Spleen (tissue), 11 donors: Measurements from ENCODE around the gene TRHDE. TPM values are rescaled to one million over a fixed set of nuclear protein-coding genes. Genes with fewer than 3 reads are reported as not detected.
A peak's percentile ranks its signal among the peaks of the same experiment; 100 is the strongest.

ENCODE experiments used
- DNase-seq: peaks from one replicate; pipeline ENCODE4 v3.0.0-alpha.2; 2020
- H3K27ac ChIP-seq, 8 donors: fragments of 200-600 bp; sonication (generic) in 7 of 8; 1 replicate in 4 of 8; 2 replicates in 4 of 8; pipeline versions ENCODE4 v1.5.0 to v1.8.0; 2016 to 2021; ENCODE audit warnings: inconsistent platforms in 4 of 8, mild to moderate bottlenecking in 4 of 8, moderate library complexity in 1 of 8
- H3K27me3 ChIP-seq, 7 donors: fragments of 200-600 bp; sonication (generic) in 6 of 7; replicated peaks in 1 of 7; 1 replicate in 4 of 7; 2 replicates in 3 of 7; pipeline versions ENCODE4 v1.5.0 to v1.8.0; 2016 to 2021; ENCODE audit warnings: inconsistent platforms in 3 of 7, mild to moderate bottlenecking in 1 of 7
- H3K36me3 ChIP-seq, 6 donors: fragments of 200-600 bp; sonication (generic) in 5 of 6; 1 replicate in 4 of 6; 2 replicates in 2 of 6; pipeline versions ENCODE4 v1.5.0 to v1.8.0; 2016 to 2021; ENCODE audit warnings: inconsistent platforms in 2 of 6
- H3K4me1 ChIP-seq, 6 donors: fragments of 200-600 bp; sonication (generic) in 5 of 6; 1 replicate in 3 of 6; 2 replicates in 3 of 6; pipeline versions ENCODE4 v1.5.0 to v1.8.0; 2016 to 2021; ENCODE audit warnings: inconsistent platforms in 3 of 6
- H3K4me3 ChIP-seq, 8 donors: fragments of 200-600 bp; sonication (generic) in 7 of 8; 1 replicate in 4 of 8; 2 replicates in 4 of 8; pipeline versions ENCODE4 v1.5.0 to v1.8.0; 2016 to 2021; ENCODE audit warnings: inconsistent platforms in 4 of 8, mild to moderate bottlenecking in 4 of 8, moderate library complexity in 2 of 8
- H3K9me3 ChIP-seq, 8 donors: fragments of 200-600 bp; sonication (generic) in 7 of 8; 1 replicate in 4 of 8; 2 replicates in 4 of 8; pipeline versions ENCODE4 v1.5.0 to v1.8.0; 2016 to 2021; ENCODE audit warnings: inconsistent platforms in 4 of 8
- POLR2A ChIP-seq, 3 donors: fragments of 450-650 bp; IDR thresholded peaks; one replicate each; pipeline ENCODE4 v1.5.1; 2017; ENCODE audit warnings: antibody characterized with exemption in 3 of 3, mild to moderate bottlenecking in 1 of 3
- POLR2AphosphoS5 ChIP-seq, 3 donors: sonication (generic); formaldehyde crosslinking; IDR thresholded peaks; one replicate each; pipeline ENCODE4 v1.5.1; 2017; ENCODE audit warnings: antibody characterized with exemption in 3 of 3
- WGBS, 5 donors: extraction: QIAGEN DNeasy Blood & Tissue Kit in 3 of 5; methylation state at CpG; one replicate each; pipeline versions ENCODE4 v1.1.5 to v1.1.7; 2013 to 2018; 5-methylcytosine and 5-hydroxymethylcytosine counted together
- intact Hi-C: fragments of 100-400 bp; cut with DNase I; formaldehyde crosslinking; loops from one replicate; pipeline ENCODE4 v1.15.0; 2023; ENCODE audit warnings: low total_unique reads
- polyA plus RNA-seq, 3 donors: library from polyadenylated mRNA; stranded (reverse); fragments of 200-250 nt; gene quantifications; one replicate each; pipeline ENCODE4 v1.2.1, GENCODE V29; 2013
- total RNA-seq, 7 donors: library from RNA; depleted of rRNA in 3 of 7; stranded (reverse); fragments of >200 nt in 3 of 7; fragmentation: NEBNext Ultra II Directional in 4 of 7; extraction: Animal tissue kit (Norgen Biotek cat#: 25700) in 4 of 7; gene quantifications; one replicate each; pipeline versions ENCODE4 v1.1.0 to v1.2.1, GENCODE V29; 2016 to 2021
- TF ChIP-seq, protein P1 (sequence below), 11 experiments: fragments of 200-600 bp in 7 of 11; fragments of 450-650 bp in 4 of 11; sonication (generic) in 4 of 11; IDR thresholded peaks in 8 of 11; conservative IDR thresholded peaks in 3 of 11; 1 replicate in 7 of 11; 2 replicates in 4 of 11; pipeline versions ENCODE4 v1.4.0 to v1.8.0; 2016 to 2021; ENCODE audit warnings: antibody characterized with exemption in 11 of 11, inconsistent platforms in 4 of 11, mild to moderate bottlenecking in 1 of 11
- donor health status: healthy with polysubstance abuse.
- donor health status: DM: no; HTN: no; CAD: no; lungs with moderate emphysema.
- donor health status: DM: no; HTN: no; CAD: no.
- donor health status: Bipolar disorder and iron deficiency.
- donor health status: healthy.
- donor health status: DM: no; HTN: no; CAD: no.
- donor health status: DM: yes; HTN: yes; CAD: no.

TRHDE gene
- total and polyA plus RNA-seq, 10 donors = 0.26 to 32.7 (median 16.3) TPM

DNA sequence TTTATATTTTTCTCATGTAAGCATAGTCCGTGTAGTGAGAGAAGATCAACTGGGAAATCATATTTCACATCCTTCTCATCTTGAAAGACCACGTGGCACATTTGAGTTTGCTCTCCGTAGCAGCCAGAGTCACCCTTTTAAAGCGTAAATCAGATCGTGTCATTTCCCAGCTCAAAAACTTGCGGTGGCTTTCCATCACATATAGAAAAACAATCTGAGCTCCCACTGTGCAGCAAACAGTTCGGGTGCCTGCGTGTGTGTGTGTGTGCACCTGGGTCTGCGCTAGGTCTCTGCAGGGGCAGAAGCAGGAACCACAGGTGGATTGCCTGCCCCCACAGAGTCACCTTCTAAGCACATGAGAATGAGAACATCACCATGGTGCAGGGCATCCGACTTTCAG, 338.2 kb downstream of the TRHDE start:
- H3K9me3 ChIP-seq = peaks cover 0 to 3% (median 0%) of the 10 kb centered on the region in 8 donors
- H3K27me3 ChIP-seq = no peaks in the 10 kb centered on the region
- intact Hi-C loops = no loop called here
- peak; percentile 36 for DNase-seq
- H3K4me3 ChIP-seq = no peak overlapping the region
- TF ChIP-seq POLR2AphosphoS5 (IDR thresholded peaks at IDR 0.05) (no peak), POLR2A (IDR thresholded peaks at IDR 0.05) (no peak)
- TF ChIP-seq, protein P1, sequence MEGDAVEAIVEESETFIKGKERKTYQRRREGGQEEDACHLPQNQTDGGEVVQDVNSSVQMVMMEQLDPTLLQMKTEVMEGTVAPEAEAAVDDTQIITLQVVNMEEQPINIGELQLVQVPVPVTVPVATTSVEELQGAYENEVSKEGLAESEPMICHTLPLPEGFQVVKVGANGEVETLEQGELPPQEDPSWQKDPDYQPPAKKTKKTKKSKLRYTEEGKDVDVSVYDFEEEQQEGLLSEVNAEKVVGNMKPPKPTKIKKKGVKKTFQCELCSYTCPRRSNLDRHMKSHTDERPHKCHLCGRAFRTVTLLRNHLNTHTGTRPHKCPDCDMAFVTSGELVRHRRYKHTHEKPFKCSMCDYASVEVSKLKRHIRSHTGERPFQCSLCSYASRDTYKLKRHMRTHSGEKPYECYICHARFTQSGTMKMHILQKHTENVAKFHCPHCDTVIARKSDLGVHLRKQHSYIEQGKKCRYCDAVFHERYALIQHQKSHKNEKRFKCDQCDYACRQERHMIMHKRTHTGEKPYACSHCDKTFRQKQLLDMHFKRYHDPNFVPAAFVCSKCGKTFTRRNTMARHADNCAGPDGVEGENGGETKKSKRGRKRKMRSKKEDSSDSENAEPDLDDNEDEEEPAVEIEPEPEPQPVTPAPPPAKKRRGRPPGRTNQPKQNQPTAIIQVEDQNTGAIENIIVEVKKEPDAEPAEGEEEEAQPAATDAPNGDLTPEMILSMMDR (IDR thresholded peaks at IDR 0.05 in 8 of 11, conservative IDR thresholded peaks at IDR 0.05 in 3 of 11) = no peak
- H3K27ac ChIP-seq = no peak overlapping the region
- no peaks in the 10 kb centered on the region for H3K4me1 ChIP-seq
- H3K36me3 ChIP-seq = no peaks in the 10 kb centered on the region
- 66 to 75% (median 71%) methylated on average over 8 to 10 of the region's 10 CpGs for WGBS, 5 donors

DNA sequence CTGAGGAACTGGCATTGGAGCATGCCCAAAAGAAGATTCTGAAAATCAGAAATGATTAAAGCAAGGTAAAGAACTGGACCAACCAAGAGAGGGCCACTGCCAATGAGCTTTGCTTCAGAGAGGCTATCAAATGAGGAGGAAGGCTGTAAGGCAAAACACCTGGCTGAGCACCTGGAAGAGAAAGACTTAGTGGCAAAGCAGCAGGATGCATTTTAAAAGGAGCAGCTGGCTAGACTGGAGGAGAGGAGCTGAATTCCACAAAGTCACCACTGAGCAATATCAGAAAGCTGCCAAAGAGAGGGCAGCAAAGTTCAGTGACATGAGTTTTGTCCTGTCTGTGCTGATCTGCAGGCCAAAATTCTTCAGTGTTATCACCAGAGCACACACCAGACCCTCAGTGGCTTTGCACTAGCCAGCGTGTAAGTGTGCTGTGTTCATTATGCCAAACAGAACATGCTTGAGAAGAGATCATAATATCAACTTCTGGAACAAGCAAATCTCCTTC, 338.7 kb downstream of the TRHDE start:
- TF ChIP-seq, protein P1 (IDR thresholded peaks at IDR 0.05 in 8 of 11, conservative IDR thresholded peaks at IDR 0.05 in 3 of 11) = no peak
- TF ChIP-seq POLR2AphosphoS5 (IDR thresholded peaks at IDR 0.05) = no peak
- TF ChIP-seq POLR2A (IDR thresholded peaks at IDR 0.05) = no peak
- no peak for DNase-seq
- Histone ChIP-seq H3K36me3 (no peaks in the 10 kb centered on the region), H3K4me3 (no peak overlapping the region), H3K27me3 (no peaks in the 10 kb centered on the region), H3K9me3 (peaks cover 0 to 3% (median 0%) of the 10 kb centered on the region in 8 donors), H3K27ac (no peak overlapping the region), H3K4me1 (no peaks in the 10 kb centered on the region)
- 68 to 90% (median 84%) methylated on average over 1 of the region's 1 CpG for WGBS, 5 donors
- intact Hi-C loops = no loop called here

DNA sequence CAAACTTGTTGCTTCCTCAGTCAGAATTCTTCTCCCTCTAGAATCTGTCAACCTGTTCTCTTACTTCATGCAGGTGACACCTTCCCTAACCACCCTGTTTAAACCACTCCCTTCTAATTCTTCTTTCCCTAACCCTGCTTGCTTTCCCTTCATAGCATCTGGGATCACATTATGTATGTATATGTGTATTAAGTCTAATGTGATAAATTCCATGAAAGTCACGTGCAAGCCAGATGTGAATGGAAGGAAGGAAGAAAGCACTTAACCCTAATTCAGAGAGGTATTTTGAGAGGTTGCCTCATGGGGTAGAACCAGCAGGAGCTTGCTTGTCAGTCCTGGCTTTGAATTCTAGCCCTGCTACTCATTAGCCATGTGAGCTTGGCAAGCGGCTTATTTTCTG, 340.0 kb downstream of the TRHDE start:
- H3K4me1 ChIP-seq = no peaks in the 10 kb centered on the region
- peaks cover 0 to under 1% (median 0%) of the 10 kb centered on the region in 8 donors for H3K9me3 ChIP-seq
- WGBS, 5 donors = 39 to 69% (median 63%) methylated on average over 2 of the region's 2 CpGs
- no peak overlapping the region for H3K4me3 ChIP-seq
- no peaks in the 10 kb centered on the region for H3K27me3 ChIP-seq
- no peaks in the 10 kb centered on the region for H3K36me3 ChIP-seq
- TF ChIP-seq POLR2AphosphoS5 (IDR thresholded peaks at IDR 0.05) = no peak
- TF ChIP-seq, protein P1 (IDR thresholded peaks at IDR 0.05 in 8 of 11, conservative IDR thresholded peaks at IDR 0.05 in 3 of 11) = no peak
- no peak for TF ChIP-seq POLR2A (IDR thresholded peaks at IDR 0.05)
- no peak overlapping the region for H3K27ac ChIP-seq
- no peak for DNase-seq
- intact Hi-C loops = no loop called here

DNA sequence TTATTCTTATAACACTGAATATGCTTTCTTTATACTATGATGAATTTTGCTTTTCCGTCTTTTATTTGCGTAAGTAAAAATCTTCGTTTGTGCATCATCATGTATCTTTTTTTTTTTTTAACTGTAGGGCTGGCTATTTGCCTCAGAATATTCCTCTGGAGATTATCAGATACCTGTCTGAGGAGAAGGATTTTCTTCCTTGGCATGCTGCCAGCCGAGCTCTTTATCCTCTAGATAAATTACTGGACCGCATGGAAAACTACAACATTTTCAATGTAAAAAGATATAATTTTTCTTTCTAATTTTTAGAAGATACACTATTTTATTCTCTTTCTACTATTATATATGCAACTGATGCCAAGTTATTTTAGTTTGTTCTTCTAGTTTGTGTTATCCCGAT, 346.6 kb downstream of the TRHDE start:
- TF ChIP-seq POLR2AphosphoS5 (IDR thresholded peaks at IDR 0.05) = no peak
- TF ChIP-seq POLR2A (IDR thresholded peaks at IDR 0.05) = no peak
- no peak for DNase-seq
- Histone ChIP-seq H3K4me3 (no peak overlapping the region), H3K27ac (no peak overlapping the region), H3K36me3 (no peaks in the 10 kb centered on the region), H3K4me1 (no peaks in the 10 kb centered on the region), H3K27me3 (no peaks in the 10 kb centered on the region), H3K9me3 (no peaks in the 10 kb centered on the region)
- 90 to 95% (median 92%) methylated on average over 6 of the region's 6 CpGs for WGBS, 5 donors
- intact Hi-C loops = no loop called here

DNA sequence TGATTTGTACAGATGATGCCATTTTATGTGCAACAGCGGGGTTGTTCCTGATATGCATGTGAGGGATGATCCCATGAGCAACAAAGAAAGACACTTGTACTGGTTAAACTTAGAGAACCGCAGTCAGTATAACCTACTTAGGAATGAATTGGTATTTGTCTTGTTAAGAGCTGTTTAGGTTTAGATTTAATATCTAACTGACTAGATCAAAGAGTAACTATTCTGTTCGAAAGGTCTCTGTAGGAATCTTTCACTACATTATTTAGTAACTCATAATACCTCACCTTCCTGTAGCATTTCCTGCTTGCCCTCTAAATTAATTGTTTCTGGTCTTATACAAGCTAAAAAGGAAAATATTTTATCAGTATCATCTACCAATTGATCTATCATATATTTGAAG, 350.4 kb downstream of the TRHDE start:
- intact Hi-C loops = no loop called here
- no peaks in the 10 kb centered on the region for H3K9me3 ChIP-seq
- H3K4me1 ChIP-seq = no peaks in the 10 kb centered on the region
- TF ChIP-seq POLR2AphosphoS5 (IDR thresholded peaks at IDR 0.05) (no peak), POLR2A (IDR thresholded peaks at IDR 0.05) (no peak)
- TF ChIP-seq, protein P1 (IDR thresholded peaks at IDR 0.05 in 8 of 11, conservative IDR thresholded peaks at IDR 0.05 in 3 of 11) = no peak
- no peak overlapping the region for H3K27ac ChIP-seq
- 71 to 87% (median 79%) methylated on average over 3 of the region's 3 CpGs for WGBS, 5 donors
- no peak for DNase-seq
- no peak overlapping the region for H3K4me3 ChIP-seq
- H3K27me3 ChIP-seq = no peaks in the 10 kb centered on the region
- H3K36me3 ChIP-seq = no peaks in the 10 kb centered on the region
